Ectodermal cell (in vitro differentiated cells): Measurements from ENCODE around the gene CLASP2.

Source experiments
- H3K27ac ChIP-seq: 2 replicates; pipeline ENCODE4 v1.7.0; 2013; ENCODE audit warnings: mild to moderate bottlenecking, low read depth, low read length; ENCODE audit not compliant: insufficient read depth, poor library complexity, severe bottlenecking
- H3K27me3 ChIP-seq: 2 replicates; pipeline ENCODE4 v1.7.0; 2013; ENCODE audit warnings: mild to moderate bottlenecking, low read length; ENCODE audit not compliant: insufficient read depth, control insufficient read depth, poor library complexity, severe bottlenecking
- H3K36me3 ChIP-seq: one replicate; pipeline ENCODE4 v1.7.0; 2013; ENCODE audit warnings: low read length; ENCODE audit not compliant: control insufficient read depth, insufficient read depth
- H3K4me1 ChIP-seq: one replicate; pipeline ENCODE4 v1.7.0; 2013; ENCODE audit warnings: low read length; ENCODE audit not compliant: control insufficient read depth, insufficient read depth
- H3K4me3 ChIP-seq: 2 replicates; pipeline ENCODE4 v1.7.0; 2013; ENCODE audit warnings: low read depth, low read length, control low read depth; ENCODE audit not compliant: insufficient read depth
- H3K9me3 ChIP-seq: 2 replicates; pipeline ENCODE4 v1.7.0; 2013; ENCODE audit warnings: mild to moderate bottlenecking, low read length, moderate library complexity; ENCODE audit not compliant: control insufficient read depth
- WGBS, 2 experiments: methylation state at CpG; one replicate each; pipeline ENCODE4 v1.1.7; 2013; ENCODE audit warnings: missing lambda C conversion rate in 2 of 2; 5-methylcytosine and 5-hydroxymethylcytosine counted together

CLASP2 gene

GRCh38 chr3:33577588-33577987, 140.5 kb downstream of the CLASP2 start:
- Histone ChIP-seq H3K4me1 (peaks cover 8% of the 10 kb centered on the region), H3K4me3 (no peak overlapping the region), H3K36me3 (peaks cover 12% of the 10 kb centered on the region), H3K27ac (no peak overlapping the region), H3K27me3 (no peaks in the 10 kb centered on the region), H3K9me3 (no peaks in the 10 kb centered on the region)
- WGBS, 2 experiments: no CpG with 5 or more reads among the region's 1 CpG

GRCh38 chr3:33577173-33577572, 140.9 kb downstream of the CLASP2 start:
- Histone ChIP-seq H3K27ac (no peak overlapping the region), H3K27me3 (no peaks in the 10 kb centered on the region), H3K4me3 (no peak overlapping the region), H3K4me1 (peaks cover 8% of the 10 kb centered on the region), H3K36me3 (peaks cover 12% of the 10 kb centered on the region), H3K9me3 (no peaks in the 10 kb centered on the region)
- WGBS, 2 experiments: 100% methylated on average over 1 to 2 of the region's 3 CpGs

GRCh38 chr3:33575311-33575710, 142.7 kb downstream of the CLASP2 start:
- no peak overlapping the region for H3K4me3 ChIP-seq
- peaks cover 11% of the 10 kb centered on the region for H3K36me3 ChIP-seq
- 100% methylated on average over 1 of the region's 1 CpG; no CpG with 5 or more reads in 1 of the 2 experiments for WGBS, 2 experiments
- no peak overlapping the region for H3K27ac ChIP-seq
- H3K9me3 ChIP-seq: no peaks in the 10 kb centered on the region
- peaks cover 8% of the 10 kb centered on the region for H3K4me1 ChIP-seq
- no peaks in the 10 kb centered on the region for H3K27me3 ChIP-seq

GRCh38 chr3:33557829-33558228, 160.2 kb downstream of the CLASP2 start:
- Histone ChIP-seq H3K9me3 (no peaks in the 10 kb centered on the region), H3K4me3 (no peak overlapping the region), H3K4me1 (no peaks in the 10 kb centered on the region), H3K27me3 (no peaks in the 10 kb centered on the region), H3K27ac (no peak overlapping the region), H3K36me3 (peaks cover 8% of the 10 kb centered on the region)
- 38 to 48% methylated on average over 3 of the region's 3 CpGs for WGBS, 2 experiments

- no peaks in the 10 kb centered on the region for H3K27me3 ChIP-seq
- H3K4me3 ChIP-seq: no peak overlapping the region
- 88 to 93% methylated on average over 1 of the region's 1 CpG for WGBS, 2 experiments
- H3K27ac ChIP-seq: no peak overlapping the region
- H3K36me3 ChIP-seq: peaks cover 8% of the 10 kb centered on the region
- H3K4me1 ChIP-seq: no peaks in the 10 kb centered on the region
- H3K9me3 ChIP-seq: no peaks in the 10 kb centered on the region
Measured at GRCh38 chr3:33557279-33557678, 160.8 kb downstream of the CLASP2 start.

- H3K4me1 ChIP-seq: no peaks in the 10 kb centered on the region
- no peaks in the 10 kb centered on the region for H3K27me3 ChIP-seq
- no peak overlapping the region for H3K27ac ChIP-seq
- no peaks in the 10 kb centered on the region for H3K9me3 ChIP-seq
- peaks cover 10% of the 10 kb centered on the region for H3K36me3 ChIP-seq
- WGBS, 2 experiments: 100% methylated on average over 1 of the region's 1 CpG; no CpG with 5 or more reads in 1 of the 2 experiments
- no peak overlapping the region for H3K4me3 ChIP-seq
Measured at GRCh38 chr3:33547101-33547500, 171.0 kb downstream of the CLASP2 start.

GRCh38 chr3:33544126-33544525, 173.9 kb downstream of the CLASP2 start:
- 88 to 94% methylated on average over 1 of the region's 1 CpG for WGBS, 2 experiments
- Histone ChIP-seq H3K36me3 (peaks cover 10% of the 10 kb centered on the region), H3K27ac (no peak overlapping the region)

GRCh38 chr3:33543601-33544000, 174.5 kb downstream of the CLASP2 start:
- H3K4me3 ChIP-seq: no peak overlapping the region
- no peak overlapping the region for H3K27ac ChIP-seq
- H3K27me3 ChIP-seq: no peaks in the 10 kb centered on the region
- H3K36me3 ChIP-seq: peaks cover 10% of the 10 kb centered on the region
- 89 to 100% methylated on average over 1 of the region's 1 CpG for WGBS, 2 experiments
- no peaks in the 10 kb centered on the region for H3K9me3 ChIP-seq
- no peaks in the 10 kb centered on the region for H3K4me1 ChIP-seq

More at GRCh38 chr3:33544126-33544525, 173.9 kb downstream of the CLASP2 start:
- Histone ChIP-seq H3K4me3 (no peak overlapping the region), H3K27me3 (no peaks in the 10 kb centered on the region), H3K4me1 (no peaks in the 10 kb centered on the region), H3K9me3 (no peaks in the 10 kb centered on the region)

GRCh38 chr3:33541918-33542317, 176.1 kb downstream of the CLASP2 start:
- Histone ChIP-seq H3K9me3 (no peaks in the 10 kb centered on the region), H3K4me3 (no peak overlapping the region), H3K36me3 (peaks cover 12% of the 10 kb centered on the region), H3K4me1 (no peaks in the 10 kb centered on the region), H3K27ac (no peak overlapping the region), H3K27me3 (no peaks in the 10 kb centered on the region)

GRCh38 chr3:33538678-33539339, 179.2 kb downstream of the CLASP2 start:
- Histone ChIP-seq H3K9me3 (no peaks in the 10 kb centered on the region), H3K27me3 (no peaks in the 10 kb centered on the region), H3K27ac (no peak overlapping the region), H3K36me3 (peaks cover 13% of the 10 kb centered on the region), H3K4me3 (no peak overlapping the region), H3K4me1 (no peaks in the 10 kb centered on the region)
- 85% methylated on average over 2 of the region's 4 CpGs; no CpG with 5 or more reads in 1 of the 2 experiments for WGBS, 2 experiments

- Histone ChIP-seq H3K4me1 (no peaks in the 10 kb centered on the region), H3K27me3 (no peaks in the 10 kb centered on the region), H3K36me3 (peaks cover 8% of the 10 kb centered on the region), H3K27ac (no peak overlapping the region), H3K9me3 (no peaks in the 10 kb centered on the region), H3K4me3 (no peak overlapping the region)
Measured at GRCh38 chr3:33537133-33537532, 180.9 kb downstream of the CLASP2 start.
